ENCODE data around the gene CCDC69.
A peak's percentile ranks its signal among the peaks of the same experiment; 100 is the strongest.
"Not testable (repeated sequence)": the region's sequence is repeated elsewhere in the genome, so short reads cannot be mapped to it uniquely, and the experiment has no call there.

Gene CCDC69

DNA sequence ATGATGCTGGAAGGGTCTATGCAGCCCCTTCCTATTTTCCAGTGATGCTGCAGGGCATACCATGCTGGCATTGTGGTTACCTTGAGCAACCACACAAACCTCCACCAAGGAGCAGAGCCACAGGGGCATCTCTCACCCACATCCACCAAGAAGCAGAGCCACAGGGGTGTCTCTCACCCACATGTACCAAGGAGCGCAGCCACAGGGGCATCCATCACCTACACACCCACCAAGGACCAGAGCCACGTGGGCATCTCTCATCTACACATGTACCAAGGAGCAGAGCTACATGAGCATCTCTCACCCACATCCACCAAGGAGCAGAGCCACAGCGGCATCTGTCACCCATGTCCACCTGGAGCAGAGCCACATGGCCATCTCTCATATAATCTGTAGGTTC is 20.3 kb upstream of the CCDC69 start:
- no peak for DNase-seq

GRCh38 chr5:151243564-151243963 is 19.7 kb upstream of the CCDC69 start:
- no peak for DNase-seq

DNA sequence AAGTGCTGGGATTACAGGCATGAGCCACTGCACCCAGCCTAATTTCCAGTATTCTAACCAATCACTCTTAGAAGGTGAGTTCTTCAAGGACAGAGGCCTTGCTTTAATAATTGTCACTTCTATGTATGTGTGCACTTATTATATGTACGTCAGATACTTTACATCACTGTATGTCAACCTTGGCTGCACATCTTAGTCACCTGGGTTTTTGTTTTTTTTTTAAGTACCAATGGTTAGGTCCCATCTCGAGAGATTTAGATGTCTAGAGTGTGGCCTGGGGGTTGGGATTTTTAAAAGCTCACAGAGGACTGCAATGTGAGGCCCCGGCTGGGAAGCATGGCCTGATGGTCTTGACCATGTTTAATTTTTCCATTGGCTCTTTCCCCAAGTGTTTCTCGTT is 19.2 kb upstream of the CCDC69 start:
- DNase-seq = no peak

DNA sequence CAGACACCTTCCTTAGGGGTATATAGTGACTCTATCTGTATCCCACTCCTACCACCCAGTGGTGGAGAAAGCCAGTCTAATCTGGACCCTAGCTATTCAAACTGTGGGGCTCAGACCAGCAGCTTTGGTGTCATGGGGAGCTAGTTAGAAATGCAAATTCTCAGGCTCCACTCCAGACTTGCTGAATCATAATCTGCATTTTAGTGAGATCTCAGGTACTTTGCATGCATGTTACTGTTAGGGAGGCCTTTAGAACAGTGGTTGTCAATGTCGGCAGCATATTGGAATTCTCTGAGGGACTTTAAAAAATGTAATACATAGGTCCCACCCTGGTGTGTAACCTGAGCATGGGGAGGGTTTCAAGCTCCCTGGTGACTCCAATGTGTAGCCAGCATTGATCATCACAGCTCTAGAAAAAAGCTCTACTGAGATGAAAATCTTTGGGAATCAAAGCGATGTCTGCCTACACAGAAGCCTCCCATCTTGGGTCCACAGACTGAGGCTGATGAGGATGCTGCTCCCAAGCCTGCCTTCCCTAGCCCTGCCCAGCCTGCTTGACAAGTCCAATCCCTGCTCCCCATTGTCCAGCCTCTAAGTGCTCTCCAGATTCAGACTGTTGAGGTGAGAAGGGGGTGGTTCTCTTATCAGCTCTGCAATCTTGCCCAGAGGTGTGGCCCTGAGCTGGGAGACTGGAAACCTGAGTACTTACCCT is 17.2 kb upstream of the CCDC69 start:
- DNase-seq = no peak

DNA sequence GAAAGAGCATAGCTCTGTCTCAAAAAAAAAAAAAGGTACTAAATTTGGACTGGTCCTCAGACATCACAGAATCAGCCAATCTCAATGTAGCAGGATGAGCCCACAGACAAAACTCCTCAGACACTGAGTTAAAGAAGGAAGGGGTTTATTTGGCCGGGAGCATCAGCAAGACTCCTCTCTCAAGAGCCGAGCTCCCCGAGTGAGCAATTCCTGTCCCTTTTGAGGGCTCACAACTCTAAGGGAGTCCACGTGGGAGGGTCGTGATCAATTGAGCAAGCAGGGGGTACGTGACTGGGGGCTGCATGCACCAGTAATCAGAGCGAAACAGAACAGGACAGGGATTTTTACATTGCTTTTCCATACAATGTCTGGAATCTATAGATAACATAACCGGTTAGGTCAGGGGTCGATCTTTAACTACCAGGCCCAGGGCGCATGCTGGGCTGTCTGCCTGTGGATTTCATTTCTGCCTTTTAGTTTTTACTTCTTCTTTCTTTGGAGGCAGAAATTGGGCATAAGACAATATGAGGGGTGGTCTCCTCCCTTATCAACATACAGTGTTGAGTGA is 16.5 kb upstream of the CCDC69 start:
- not testable (repeated sequence) for DNase-seq

- no peak for DNase-seq
Measured at GRCh38 chr5:151239237-151239861, 15.5 kb upstream of the CCDC69 start.

- DNase-seq = no peak
Measured at GRCh38 chr5:151238303-151238741, 14.4 kb upstream of the CCDC69 start.

- DNase-seq = no peak
Measured at GRCh38 chr5:151237685-151238084, 13.8 kb upstream of the CCDC69 start.

GRCh38 chr5:151236888-151237287 is 13.0 kb upstream of the CCDC69 start:
- DNase-seq = no peak

DNA sequence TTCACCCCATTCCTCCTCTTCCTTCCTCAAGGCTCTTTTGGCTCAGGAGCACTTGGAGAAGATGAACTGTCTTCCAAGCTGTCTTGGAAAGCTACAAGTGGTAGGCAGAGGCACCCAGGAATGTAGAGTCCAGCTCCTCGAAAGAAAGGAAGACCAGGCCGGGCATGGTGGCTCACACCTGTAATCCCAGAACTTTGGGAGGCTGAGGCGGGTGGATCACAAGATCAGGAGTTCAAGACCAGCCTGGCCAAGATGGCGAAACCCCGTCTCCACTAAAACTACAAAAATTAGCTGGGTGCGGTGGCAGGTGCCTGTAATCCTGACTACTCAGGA is 11.3 kb upstream of the CCDC69 start:
- not testable (repeated sequence) for DNase-seq

- DNase-seq = no peak
Measured at GRCh38 chr5:151234476-151235238, 10.8 kb upstream of the CCDC69 start.

DNA sequence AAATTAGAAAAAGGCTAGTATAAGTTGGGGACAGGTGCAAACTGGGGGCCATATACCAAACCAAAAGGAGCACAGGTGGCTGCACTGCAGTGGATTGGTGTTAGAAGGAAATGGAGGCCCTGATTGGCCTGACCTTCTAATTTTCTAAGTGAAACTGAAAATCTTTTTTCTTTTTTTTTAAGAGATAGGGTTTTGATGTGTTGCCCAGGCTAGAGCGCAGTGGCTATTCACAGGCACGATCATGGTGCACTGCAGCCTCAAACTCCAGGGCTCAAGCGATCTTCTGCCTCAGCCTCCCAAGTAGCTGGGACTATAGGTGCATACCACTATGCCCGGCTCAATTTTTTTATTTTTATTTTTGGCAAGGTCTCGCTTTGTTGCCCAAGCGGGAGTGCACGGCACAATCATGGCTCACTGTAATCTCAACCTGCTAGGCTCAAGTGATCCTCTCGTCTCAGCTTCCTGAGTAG is 9.8 kb upstream of the CCDC69 start:
- no peak for DNase-seq

GRCh38 chr5:151231359-151231758 is 7.5 kb upstream of the CCDC69 start:
- DNase-seq = no peak

GRCh38 chr5:151230048-151230680 is 6.3 kb upstream of the CCDC69 start:
- no peak for DNase-seq

- no peak for DNase-seq
Measured at GRCh38 chr5:151228986-151229385, 5.1 kb upstream of the CCDC69 start.

DNA sequence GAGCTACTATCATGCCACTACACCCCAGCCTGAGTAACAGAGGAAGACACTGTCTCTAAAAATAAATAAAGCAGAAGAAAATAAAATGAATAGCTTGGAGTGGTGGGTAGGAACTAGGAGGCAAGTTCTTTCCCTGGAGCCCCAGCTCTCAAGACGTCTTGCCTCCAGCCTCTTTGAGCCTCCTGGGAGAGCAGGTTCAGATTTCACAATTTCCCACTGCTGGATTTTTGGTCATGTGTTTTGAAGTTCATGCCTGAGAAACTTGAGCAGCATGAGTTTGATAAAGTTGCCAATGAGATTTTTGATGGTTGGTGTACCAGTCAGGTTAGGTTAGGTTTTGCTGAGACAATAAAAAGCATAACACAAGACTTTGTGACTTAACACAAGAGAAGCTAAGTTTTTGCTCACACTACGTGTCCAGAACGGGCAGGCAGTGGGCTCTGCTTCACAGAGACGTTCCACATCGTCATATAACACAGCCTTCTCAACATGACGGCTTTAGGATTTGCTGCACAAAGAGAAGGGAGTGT is 4.1 kb upstream of the CCDC69 start:
- DNase-seq = no peak

DNA sequence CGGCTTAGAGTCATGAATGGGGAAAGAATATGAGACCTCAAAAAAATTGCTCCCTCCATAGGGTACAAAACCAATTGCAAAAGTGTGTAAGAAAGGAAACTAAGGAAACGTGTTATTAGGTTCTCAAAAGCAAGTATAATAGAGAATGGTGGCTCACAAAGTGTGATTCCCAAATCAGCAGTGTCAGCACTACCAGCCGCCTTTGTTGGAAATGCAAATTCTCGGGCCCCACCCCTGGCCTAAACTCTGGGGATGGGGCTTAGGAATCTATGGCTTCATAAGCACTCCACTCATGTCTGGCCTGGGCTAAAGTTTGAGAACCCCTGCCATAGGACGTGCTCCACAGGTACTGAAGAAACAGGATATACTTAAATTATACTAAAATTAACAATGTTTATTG is 1.6 kb upstream of the CCDC69 start:
- DNase-seq = no peak

GRCh38 chr5:151225071-151225470 is 1.2 kb upstream of the CCDC69 start:
- no peak for DNase-seq

DNA sequence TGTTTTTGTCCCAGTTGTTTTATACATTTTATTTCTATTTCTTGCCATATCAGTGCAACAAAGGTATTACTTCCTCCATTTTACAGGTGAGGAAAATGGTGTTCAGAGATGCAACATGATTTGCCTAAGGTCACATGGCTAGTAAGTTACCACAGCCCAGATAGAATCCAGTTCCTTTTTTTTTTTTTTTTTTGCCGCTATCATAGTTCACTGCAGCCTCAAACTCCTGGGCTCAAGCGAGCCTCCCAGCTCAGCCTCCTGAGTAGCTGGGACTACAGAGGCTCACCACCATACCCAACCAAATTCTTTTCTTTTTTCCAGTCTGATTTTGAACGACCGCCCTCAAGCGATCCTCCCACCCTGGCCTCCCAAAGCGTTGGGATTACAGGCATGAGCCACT is 480 bp upstream of the CCDC69 start:
- DNase-seq = no peak

DNA sequence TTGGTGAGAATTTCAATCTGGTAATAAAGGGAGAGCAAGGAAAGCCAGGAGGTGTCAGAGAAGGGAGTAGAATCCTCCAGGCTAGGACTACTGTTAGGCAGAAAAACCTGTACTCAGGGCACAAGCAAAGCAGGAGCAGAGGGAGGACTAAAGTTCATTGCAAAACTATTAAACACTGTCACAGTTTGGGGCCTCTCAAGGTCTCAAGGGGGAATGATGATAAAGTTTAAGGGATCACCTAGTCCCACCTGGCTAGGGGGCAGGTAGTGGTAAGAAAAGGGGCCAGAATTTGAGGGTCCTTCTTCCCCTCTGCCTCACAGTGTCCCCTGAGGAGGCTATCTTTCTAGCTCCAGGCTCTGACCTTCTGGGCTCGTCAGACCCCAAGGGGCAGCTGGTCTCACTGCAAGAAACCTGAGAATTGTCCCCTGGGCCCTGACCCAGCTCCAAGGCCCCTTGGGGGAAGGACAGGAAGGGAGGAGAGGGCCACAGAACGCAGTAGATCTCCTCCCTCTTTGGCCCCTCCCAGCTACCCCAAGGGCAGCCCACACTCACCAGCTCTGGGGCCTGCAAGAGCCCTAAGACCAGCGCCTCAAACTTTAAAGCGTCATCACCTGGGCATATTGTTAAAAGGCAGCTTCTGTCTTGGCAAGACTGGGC is 974 bp downstream of the CCDC69 start:
- peak; percentile 10 for DNase-seq

DNA sequence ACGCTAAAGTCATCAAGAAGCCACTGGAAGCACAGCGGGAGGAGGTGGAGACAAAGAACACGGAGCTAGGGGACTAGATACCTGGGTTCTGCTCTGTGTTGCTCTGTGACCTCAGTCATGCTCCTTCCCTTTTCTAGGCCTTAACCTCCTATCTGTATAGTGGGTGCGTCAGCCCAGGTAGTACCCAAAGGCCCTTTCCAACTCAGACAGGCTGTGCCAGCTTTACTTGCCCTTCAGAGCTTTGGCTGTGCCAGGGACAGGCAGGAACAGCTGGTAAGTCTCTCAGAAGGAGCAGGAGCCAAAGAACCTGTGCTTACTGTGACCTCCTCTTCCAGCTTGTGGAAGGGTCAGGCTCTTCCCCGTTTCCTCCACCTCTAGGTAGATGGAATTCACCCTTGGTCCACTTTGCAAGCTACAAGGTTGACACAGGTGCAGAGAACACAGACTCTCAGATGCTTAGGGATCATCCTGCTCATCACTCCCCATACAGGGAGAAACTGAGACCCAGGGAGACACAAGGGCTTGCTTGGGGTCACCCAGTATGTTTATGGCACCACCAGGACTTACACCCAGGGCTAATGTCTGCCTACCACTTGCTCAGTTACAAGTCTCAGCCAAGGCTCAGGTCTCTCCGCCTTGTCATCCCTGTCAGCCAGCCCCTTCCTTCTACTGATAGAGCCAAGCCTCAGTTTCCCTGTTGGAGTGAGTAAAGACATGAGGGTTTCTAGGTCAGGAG is 1.7 kb downstream of the CCDC69 start:
- no peak for DNase-seq

GRCh38 chr5:151221574-151221973 is 2.3 kb downstream of the CCDC69 start:
- no peak for DNase-seq

Data from GDM1 (cell line).